DMS153 treated with DMSO at 0.1 percent for 48 hours (cell line): ENCODE measurements around the gene CLTA.
"Not testable (repeated sequence)": the region's sequence is repeated elsewhere in the genome, so short reads cannot be mapped to it uniquely, and the experiment has no call there.

Source experiments
- DNase-seq: peaks from one replicate; lab custom pipeline; 2025; ENCODE audit not compliant: unreplicated experiment; lab: John Stamatoyannopoulos, UW

The CLTA gene

GRCh38 chr9:36237230-36237629, 46.5 kb downstream of the CLTA start:
- DNase-seq, result no peak

GRCh38 chr9:36239205-36239604, 48.5 kb downstream of the CLTA start:
- DNase-seq, result not testable (repeated sequence)

GRCh38 chr9:36239675-36240074, 49.0 kb downstream of the CLTA start:
- not testable (repeated sequence) for DNase-seq

GRCh38 chr9:36245906-36246305, 55.2 kb downstream of the CLTA start:
- no peak for DNase-seq

GRCh38 chr9:36247356-36247755, 56.6 kb downstream of the CLTA start:
- no peak for DNase-seq

- DNase-seq, result not testable (repeated sequence)
These were observed 57.3 kb downstream of the CLTA start for GRCh38 chr9:36248061-36248460.

GRCh38 chr9:36249189-36249588, 58.5 kb downstream of the CLTA start:
- DNase-seq, result no peak

GRCh38 chr9:36250079-36250478, 59.4 kb downstream of the CLTA start:
- DNase-seq, result no peak

- DNase-seq, result no peak
These were observed 60.7 kb downstream of the CLTA start for GRCh38 chr9:36251428-36251827.

- peak; percentile 80 for DNase-seq
These were observed 67.7 kb downstream of the CLTA start, which contains the start of gene GNE for GRCh38 chr9:36258208-36258995. GNE (minus strand) TSS chr9:36258448; CDS start chr9:36249355, 9,093 bp downstream.

GRCh38 chr9:36258996-36259533, 68.3 kb downstream of the CLTA start:
- no peak for DNase-seq
